Measurements from ENCODE around the gene LRRC4C. TPM values are rescaled to one million over a fixed set of nuclear protein-coding genes. Genes with fewer than 3 reads are reported as not detected.

Gene LRRC4C
- total RNA-seq, 4 donors from 2014 or later: 1.5 to 2.8 (median 1.7) TPM

GRCh38 chr11:41301023-41301422, 158.4 kb downstream of the LRRC4C start:
- Histone ChIP-seq H3K27me3 (no peaks in the 10 kb centered on the region), H3K4me1 (no peaks in the 10 kb centered on the region), H3K9me3 (no peaks in the 10 kb centered on the region), H3K4me3 (no peak overlapping the region), H3K36me3 (no peaks in the 10 kb centered on the region), H3K27ac (no peak overlapping the region)
- no peak for ATAC-seq
- 33 to 76% methylated on average over 4 of the region's 4 CpGs for WGBS, 2 donors (ENCODE audit: low coverage in 1 of 2)
- TF ChIP-seq POLR2A (IDR thresholded peaks at IDR 0.05) (no peak), CTCF (IDR thresholded peaks at IDR 0.05) (no peak), EP300 (IDR thresholded peaks at IDR 0.05) (no peak), POLR2AphosphoS5 (IDR thresholded peaks at IDR 0.05) (no peak)

GRCh38 chr11:41289408-41289807, 170.0 kb downstream of the LRRC4C start:
- Histone ChIP-seq H3K4me1 (no peaks in the 10 kb centered on the region), H3K27me3 (no peaks in the 10 kb centered on the region), H3K4me3 (no peak overlapping the region), H3K36me3 (no peaks in the 10 kb centered on the region), H3K9me3 (no peaks in the 10 kb centered on the region), H3K27ac (no peak overlapping the region)
- TF ChIP-seq POLR2AphosphoS5 (IDR thresholded peaks at IDR 0.05) (no peak), CTCF (IDR thresholded peaks at IDR 0.05) (no peak), EP300 (IDR thresholded peaks at IDR 0.05) (no peak), POLR2A (IDR thresholded peaks at IDR 0.05) (no peak)
- no peak for ATAC-seq
- WGBS, 2 donors (ENCODE audit: low coverage in 1 of 2): 86 to 90% methylated on average over 3 of the region's 3 CpGs

- H3K36me3 ChIP-seq: no peaks in the 10 kb centered on the region
- ATAC-seq: no peak
- H3K9me3 ChIP-seq: no peaks in the 10 kb centered on the region
- no peaks in the 10 kb centered on the region for H3K4me1 ChIP-seq
- H3K27ac ChIP-seq: no peak overlapping the region
- TF ChIP-seq CTCF (IDR thresholded peaks at IDR 0.05) (no peak), POLR2AphosphoS5 (IDR thresholded peaks at IDR 0.05) (no peak), POLR2A (IDR thresholded peaks at IDR 0.05) (no peak), EP300 (IDR thresholded peaks at IDR 0.05) (no peak)
- no peak overlapping the region for H3K4me3 ChIP-seq
- no peaks in the 10 kb centered on the region for H3K27me3 ChIP-seq
Observed at GRCh38 chr11:41286751-41287150, 172.7 kb downstream of the LRRC4C start.

- 65 to 71% methylated on average over 2 to 3 of the region's 3 CpGs for WGBS, 2 donors (ENCODE audit: low coverage in 1 of 2)
- H3K9me3 ChIP-seq: no peaks in the 10 kb centered on the region
- H3K27ac ChIP-seq: no peak overlapping the region
- TF ChIP-seq POLR2AphosphoS5 (IDR thresholded peaks at IDR 0.05) (no peak), EP300 (IDR thresholded peaks at IDR 0.05) (no peak), POLR2A (IDR thresholded peaks at IDR 0.05) (no peak), CTCF (IDR thresholded peaks at IDR 0.05) (no peak)
- no peaks in the 10 kb centered on the region for H3K36me3 ChIP-seq
- H3K4me1 ChIP-seq: no peaks in the 10 kb centered on the region
- H3K4me3 ChIP-seq: no peak overlapping the region
- no peak for ATAC-seq
- H3K27me3 ChIP-seq: no peaks in the 10 kb centered on the region
Observed at GRCh38 chr11:41284354-41284753, 175.1 kb downstream of the LRRC4C start.

GRCh38 chr11:41283191-41283930, 176.1 kb downstream of the LRRC4C start:
- Histone ChIP-seq H3K36me3 (no peaks in the 10 kb centered on the region), H3K4me3 (no peak overlapping the region), H3K27ac (no peak overlapping the region), H3K9me3 (no peaks in the 10 kb centered on the region), H3K4me1 (no peaks in the 10 kb centered on the region), H3K27me3 (no peaks in the 10 kb centered on the region)
- 73 to 75% methylated on average over 6 of the region's 6 CpGs for WGBS, 2 donors (ENCODE audit: low coverage in 1 of 2)
- no peak for ATAC-seq
- TF ChIP-seq EP300 (IDR thresholded peaks at IDR 0.05) (no peak), POLR2A (IDR thresholded peaks at IDR 0.05) (no peak), CTCF (IDR thresholded peaks at IDR 0.05) (no peak), POLR2AphosphoS5 (IDR thresholded peaks at IDR 0.05) (no peak)

Data from gastroesophageal sphincter (tissue), 4 donors.